Trophoblast cell (in vitro differentiated cells and primary cell): ENCODE measurements around the gene BAIAP3.

ENCODE experiments used
- DNase-seq, 2 donors: peaks; one replicate each; pipeline ENCODE4 v3.0.0-alpha.2; 2016
- H2AFZ ChIP-seq: 2 replicates; pipeline ENCODE4 v1.6.1; 2013; ENCODE audit warnings: low read length, moderate library complexity, mild to moderate bottlenecking; ENCODE audit not compliant: insufficient read depth, poor library complexity
- H2AK5ac ChIP-seq: 2 replicates; pipeline ENCODE4 v1.6.1; 2013; ENCODE audit warnings: mild to moderate bottlenecking, low read length
- H2BK120ac ChIP-seq: 2 replicates; pipeline ENCODE4 v1.6.1; 2013; ENCODE audit warnings: low read length, mild to moderate bottlenecking, moderate library complexity; ENCODE audit not compliant: insufficient read depth, poor library complexity
- H2BK12ac ChIP-seq: 2 replicates; pipeline ENCODE4 v1.6.1; 2013; ENCODE audit warnings: mild to moderate bottlenecking, low read length, moderate library complexity
- H2BK5ac ChIP-seq: 2 replicates; pipeline ENCODE4 v1.6.1; 2013; ENCODE audit warnings: low read length, low read depth, moderate library complexity, mild to moderate bottlenecking; ENCODE audit not compliant: poor library complexity
- H3K14ac ChIP-seq: 2 replicates; pipeline ENCODE4 v1.6.1; 2013; ENCODE audit warnings: mild to moderate bottlenecking, low read length
- H3K18ac ChIP-seq: 2 replicates; pipeline ENCODE4 v1.6.1; 2013; ENCODE audit warnings: mild to moderate bottlenecking, low read length
- H3K23ac ChIP-seq: 2 replicates; pipeline ENCODE4 v1.6.1; 2013; ENCODE audit warnings: low read length
- H3K27ac ChIP-seq: 2 replicates; pipeline ENCODE4 v1.5.1; 2013; ENCODE audit warnings: low read depth, mild to moderate bottlenecking, inconsistent platforms, low read length, moderate library complexity
- H3K27me3 ChIP-seq: 2 replicates; pipeline ENCODE4 v1.6.1; 2013; ENCODE audit warnings: inconsistent platforms, mild to moderate bottlenecking, low read length, moderate library complexity; ENCODE audit not compliant: insufficient read depth
- H3K36me3 ChIP-seq, 2 experiments: 1 replicate in 1 of 2; 2 replicates in 1 of 2; pipeline ENCODE4 v1.6.1; 2013; ENCODE audit warnings: low read length in 2 of 2, mild to moderate bottlenecking in 2 of 2, moderate library complexity in 1 of 2; ENCODE audit not compliant: insufficient read depth in 2 of 2, control insufficient read depth in 1 of 2
- H3K4ac ChIP-seq: 2 replicates; pipeline ENCODE4 v1.6.1; 2013; ENCODE audit warnings: low read depth, mild to moderate bottlenecking, low read length, moderate library complexity
- H3K4me1 ChIP-seq, 2 experiments: 1 replicate in 1 of 2; 2 replicates in 1 of 2; pipeline ENCODE4 v1.6.1; 2013; ENCODE audit warnings: low read length in 2 of 2, mild to moderate bottlenecking in 2 of 2, moderate library complexity in 1 of 2; ENCODE audit not compliant: insufficient read depth in 2 of 2, control insufficient read depth in 1 of 2
- H3K4me2 ChIP-seq: 2 replicates; pipeline ENCODE4 v1.6.1; 2013; ENCODE audit warnings: inconsistent platforms, mild to moderate bottlenecking, low read length, moderate library complexity
- H3K4me3 ChIP-seq: 2 replicates; pipeline ENCODE4 v1.5.1; 2013; ENCODE audit warnings: mild to moderate bottlenecking, low read depth, low read length, inconsistent platforms
- H3K79me1 ChIP-seq: one replicate; pipeline ENCODE4 v1.6.1; 2013; ENCODE audit warnings: low read length
- H3K79me2 ChIP-seq: 2 replicates; pipeline ENCODE4 v1.6.1; 2013; ENCODE audit warnings: low read length, mild to moderate bottlenecking; ENCODE audit not compliant: control insufficient read depth, insufficient read depth, poor library complexity
- H3K9ac ChIP-seq: 2 replicates; pipeline ENCODE4 v1.6.1; 2013; ENCODE audit warnings: mild to moderate bottlenecking, low read length
- H3K9me3 ChIP-seq: 2 replicates; pipeline ENCODE4 v1.6.1; 2013; ENCODE audit warnings: low read depth, mild to moderate bottlenecking, control low read depth, inconsistent platforms, low read length; ENCODE audit not compliant: insufficient read depth
- H4K12ac ChIP-seq: 2 replicates; pipeline ENCODE4 v1.6.1; 2013; ENCODE audit warnings: low read depth, mild to moderate bottlenecking, low read length, moderate library complexity
- H4K8ac ChIP-seq: 2 replicates; pipeline ENCODE4 v1.6.1; 2013; ENCODE audit warnings: low read depth, mild to moderate bottlenecking, low read length, moderate library complexity
- H4K91ac ChIP-seq: one replicate; pipeline ENCODE4 v1.6.1; 2013; ENCODE audit warnings: low read depth, mild to moderate bottlenecking, low read length, moderate library complexity
- WGBS: extraction: QIAGEN DNeasy Blood & Tissue Kit; methylation state at CpG from one replicate; pipeline ENCODE4 v1.1.7; 2013; ENCODE audit warnings: missing lambda C conversion rate; ENCODE audit not compliant: insufficient read length, insufficient coverage; ENCODE audit errors: extremely low coverage; 5-methylcytosine and 5-hydroxymethylcytosine counted together

BAIAP3 gene

GRCh38 chr16:1325673-1326371 lies 7.6 kb upstream of the BAIAP3 start:
- H2BK5ac ChIP-seq, result no peak overlapping the region
- no peak overlapping the region for H4K8ac ChIP-seq
- H3K27me3 ChIP-seq, result no peaks in the 10 kb centered on the region
- no peak overlapping the region for H4K12ac ChIP-seq
- H3K4me2 ChIP-seq, result no peak overlapping the region
- DNase-seq, result no peak
- H3K9me3 ChIP-seq, result peaks cover 4% of the 10 kb centered on the region
- H4K91ac ChIP-seq, result no peak overlapping the region
- H3K23ac ChIP-seq, result no peak overlapping the region
- peaks cover 43% of the 10 kb centered on the region in 2 experiments for H3K36me3 ChIP-seq
- H3K9ac ChIP-seq, result no peak overlapping the region
- WGBS, result no CpG with 5 or more reads among the region's 20 CpGs
- no peak overlapping the region for H2BK120ac ChIP-seq
- no peaks in the 10 kb centered on the region for H3K79me2 ChIP-seq
- H3K4ac ChIP-seq, result no peak overlapping the region
- no peak overlapping the region for H2AK5ac ChIP-seq
- H2AFZ ChIP-seq, result no peak overlapping the region
- no peak overlapping the region for H3K14ac ChIP-seq
- no peak overlapping the region for H3K18ac ChIP-seq
- H3K79me1 ChIP-seq, result no peaks in the 10 kb centered on the region
- H3K27ac ChIP-seq, result no peak overlapping the region
- H2BK12ac ChIP-seq, result no peak overlapping the region
- no peak overlapping the region for H3K4me3 ChIP-seq
- no peaks in the 10 kb centered on the region for H3K4me1 ChIP-seq

- no peak overlapping the region for H2AK5ac ChIP-seq
- peaks cover 37% of the 10 kb centered on the region in 2 experiments for H3K36me3 ChIP-seq
- H4K8ac ChIP-seq, result no peak overlapping the region
- no peak overlapping the region for H2AFZ ChIP-seq
- no peak overlapping the region for H3K27ac ChIP-seq
- no peaks in the 10 kb centered on the region for H3K27me3 ChIP-seq
- H2BK120ac ChIP-seq, result no peak overlapping the region
- H3K4me3 ChIP-seq, result no peak overlapping the region
- DNase-seq, result no peak
- no peak overlapping the region for H3K9ac ChIP-seq
- H3K14ac ChIP-seq, result no peak overlapping the region
- H3K18ac ChIP-seq, result no peak overlapping the region
- peaks cover 3 to 4% of the 10 kb centered on the region in 2 experiments for H3K4me1 ChIP-seq
- H3K9me3 ChIP-seq, result peaks cover 4% of the 10 kb centered on the region
- no peaks in the 10 kb centered on the region for H3K79me2 ChIP-seq
- peaks cover 2% of the 10 kb centered on the region for H3K79me1 ChIP-seq
- no peak overlapping the region for H2BK12ac ChIP-seq
- H4K12ac ChIP-seq, result no peak overlapping the region
- no peak overlapping the region for H3K4me2 ChIP-seq
- H3K23ac ChIP-seq, result no peak overlapping the region
- no peak overlapping the region for H4K91ac ChIP-seq
- no peak overlapping the region for H3K4ac ChIP-seq
- no peak overlapping the region for H2BK5ac ChIP-seq
- no CpG with 5 or more reads among the region's 17 CpGs for WGBS
These were observed 7.1 kb upstream of the BAIAP3 start for GRCh38 chr16:1326391-1326790.

GRCh38 chr16:1326946-1327618 lies 6.4 kb upstream of the BAIAP3 start:
- H3K79me1 ChIP-seq, result peaks cover 5% of the 10 kb centered on the region
- H3K23ac ChIP-seq, result no peak overlapping the region
- WGBS, result no CpG with 5 or more reads among the region's 17 CpGs
- H3K14ac ChIP-seq, result no peak overlapping the region
- no peak overlapping the region for H4K12ac ChIP-seq
- H3K36me3 ChIP-seq, result peaks cover 31% of the 10 kb centered on the region in 2 experiments
- H3K4me3 ChIP-seq, result no peak overlapping the region
- no peak overlapping the region for H4K8ac ChIP-seq
- H3K9ac ChIP-seq, result no peak overlapping the region
- no peak overlapping the region for H3K18ac ChIP-seq
- no peak overlapping the region for H3K27ac ChIP-seq
- no peak overlapping the region for H4K91ac ChIP-seq
- DNase-seq, result no peak
- H3K4me1 ChIP-seq, result peaks cover 10 to 11% of the 10 kb centered on the region in 2 experiments
- no peak overlapping the region for H2BK120ac ChIP-seq
- no peak overlapping the region for H2AK5ac ChIP-seq
- no peaks in the 10 kb centered on the region for H3K27me3 ChIP-seq
- H2AFZ ChIP-seq, result no peak overlapping the region
- H3K4me2 ChIP-seq, result no peak overlapping the region
- H2BK5ac ChIP-seq, result no peak overlapping the region
- H2BK12ac ChIP-seq, result no peak overlapping the region
- H3K79me2 ChIP-seq, result no peaks in the 10 kb centered on the region
- H3K4ac ChIP-seq, result no peak overlapping the region
- peaks cover 4% of the 10 kb centered on the region for H3K9me3 ChIP-seq

- no peak overlapping the region for H4K12ac ChIP-seq
- no CpG with 5 or more reads among the region's 5 CpGs for WGBS
- H2BK120ac ChIP-seq, result no peak overlapping the region
- no peak overlapping the region for H3K4ac ChIP-seq
- H4K8ac ChIP-seq, result no peak overlapping the region
- H2BK12ac ChIP-seq, result no peak overlapping the region
- H3K79me1 ChIP-seq, result peaks cover 9% of the 10 kb centered on the region
- no peak overlapping the region for H4K91ac ChIP-seq
- peaks cover 28% of the 10 kb centered on the region in 2 experiments for H3K36me3 ChIP-seq
- H2AFZ ChIP-seq, result no peak overlapping the region
- H3K18ac ChIP-seq, result no peak overlapping the region
- peaks cover 3% of the 10 kb centered on the region for H3K27me3 ChIP-seq
- H3K9me3 ChIP-seq, result peaks cover 4% of the 10 kb centered on the region
- no peak for DNase-seq
- no peak overlapping the region for H3K27ac ChIP-seq
- no peak overlapping the region for H3K9ac ChIP-seq
- no peak overlapping the region for H2BK5ac ChIP-seq
- H3K23ac ChIP-seq, result no peak overlapping the region
- no peak overlapping the region for H3K4me2 ChIP-seq
- H3K14ac ChIP-seq, result no peak overlapping the region
- H3K4me3 ChIP-seq, result no peak overlapping the region
- peaks cover 15 to 16% of the 10 kb centered on the region in 2 experiments for H3K4me1 ChIP-seq
- H2AK5ac ChIP-seq, result no peak overlapping the region
- H3K79me2 ChIP-seq, result no peaks in the 10 kb centered on the region
These were observed 5.9 kb upstream of the BAIAP3 start for GRCh38 chr16:1327619-1327947.
